Measurements from ENCODE around the gene GALNT17.
"Not testable (repeated sequence)": the region's sequence is repeated elsewhere in the genome, so short reads cannot be mapped to it uniquely, and the experiment has no call there.

Gene GALNT17

GRCh38 chr7:71584256-71584655 lies 452.3 kb downstream of the GALNT17 start:
- DNase-seq, result no peak

GRCh38 chr7:71591876-71592275 lies 459.9 kb downstream of the GALNT17 start:
- no peak for DNase-seq

GRCh38 chr7:71592388-71592787 lies 460.4 kb downstream of the GALNT17 start:
- not testable (repeated sequence) for DNase-seq

GRCh38 chr7:71594736-71595135 lies 462.8 kb downstream of the GALNT17 start:
- DNase-seq, result no peak

GRCh38 chr7:71595176-71595575 lies 463.2 kb downstream of the GALNT17 start:
- DNase-seq, result no peak

GRCh38 chr7:71598553-71598952 lies 466.6 kb downstream of the GALNT17 start:
- no peak for DNase-seq

- no peak for DNase-seq
These were observed 469.9 kb downstream of the GALNT17 start for GRCh38 chr7:71601851-71602250.

- DNase-seq, result no peak
These were observed 473.0 kb downstream of the GALNT17 start for GRCh38 chr7:71604818-71605414.

GRCh38 chr7:71611986-71612385 lies 480.0 kb downstream of the GALNT17 start:
- no peak for DNase-seq

- no peak for DNase-seq
These were observed 481.0 kb downstream of the GALNT17 start for GRCh38 chr7:71612911-71613310.

- DNase-seq, result no peak
These were observed 481.4 kb downstream of the GALNT17 start for GRCh38 chr7:71613313-71613712.

GRCh38 chr7:71615017-71615416 lies 483.1 kb downstream of the GALNT17 start:
- DNase-seq, result no peak

GRCh38 chr7:71616217-71616616 lies 484.3 kb downstream of the GALNT17 start:
- DNase-seq, result no peak

- DNase-seq, result no peak
These were observed 486.3 kb downstream of the GALNT17 start for GRCh38 chr7:71618278-71618677.

- no peak for DNase-seq
These were observed 493.6 kb downstream of the GALNT17 start for GRCh38 chr7:71625545-71625944.

GRCh38 chr7:71626206-71626605 lies 494.3 kb downstream of the GALNT17 start:
- no peak for DNase-seq

GRCh38 chr7:71627651-71628050 lies 495.7 kb downstream of the GALNT17 start:
- DNase-seq, result no peak

GRCh38 chr7:71630516-71630915 lies 498.6 kb downstream of the GALNT17 start:
- DNase-seq, result no peak

GRCh38 chr7:71633551-71634008 lies 501.6 kb downstream of the GALNT17 start:
- DNase-seq, result no peak

GRCh38 chr7:71635849-71636248 lies 503.9 kb downstream of the GALNT17 start:
- DNase-seq, result not testable (repeated sequence)

GRCh38 chr7:71636329-71636728 lies 504.4 kb downstream of the GALNT17 start:
- no peak for DNase-seq

- no peak for DNase-seq
These were observed 505.6 kb downstream of the GALNT17 start for GRCh38 chr7:71637578-71637977.

GRCh38 chr7:71638108-71638507 lies 506.2 kb downstream of the GALNT17 start:
- no peak for DNase-seq

- no peak for DNase-seq
These were observed 507.6 kb downstream of the GALNT17 start for GRCh38 chr7:71639382-71640085.

GRCh38 chr7:71643031-71643430 lies 511.1 kb downstream of the GALNT17 start:
- not testable (repeated sequence) for DNase-seq
